ENCODE measurements around the gene ITGB3BP. TPM values are rescaled to one million over a fixed set of nuclear protein-coding genes. Genes with fewer than 3 reads are reported as not detected.

The ITGB3BP gene
- total and polyA plus RNA-seq, 2 of the 8 experiments (the other 6 are each of a cell fraction or from before 2014, with no cell fraction given) = 17.6 to 49.1 TPM

- Histone ChIP-seq H2BK15ac (ENCODE audit: low read length) (no peak overlapping the region), H3K23ac (ENCODE audit: insufficient read length) (no peak overlapping the region), H3K4ac (replicated peaks; ENCODE audit: insufficient read length, low read depth, low read length) (no peak overlapping the region), H2BK5ac (ENCODE audit: low read depth, low read length) (no peak overlapping the region), H2BK120ac (replicated peaks; ENCODE audit: low read depth, low read length) (no peak overlapping the region), H3K36me3 (ENCODE audit: control insufficient read depth in 2 of 4, insufficient read depth in 4 of 4, low read length in 3 of 4) (no peaks in the 10 kb centered on the region), H3K4me2 (ENCODE audit: insufficient read depth in 1 of 2, low read depth in 2 of 2, low read length in 2 of 2) (no peak overlapping the region), H3K27me3 (replicated peaks in 1 of 4; ENCODE audit: control insufficient read depth in 3 of 4, extremely low read depth in 1 of 4, insufficient read depth in 3 of 4, low read length in 3 of 4) (no peaks in the 10 kb centered on the region), H3K4me1 (replicated peaks in 1 of 4; ENCODE audit: control insufficient read depth in 3 of 4, insufficient read depth in 4 of 4, low read length in 3 of 4) (no peaks in the 10 kb centered on the region), H4K5ac (ENCODE audit: insufficient read length, low read depth, low read length) (no peak overlapping the region), H2AFZ (ENCODE audit: low read length) (no peak overlapping the region), H4K8ac (ENCODE audit: extremely low read depth, insufficient read depth, low read length) (no peak overlapping the region), H3K56ac (replicated peaks; ENCODE audit: insufficient read length, low read depth, low read length) (no peak overlapping the region), H3K27ac (ENCODE audit: low read depth, low read length) (no peak overlapping the region), H2BK12ac (ENCODE audit: low read depth, low read length) (no peak overlapping the region), H2BK20ac (ENCODE audit: low read length) (no peak overlapping the region), H3K4me3 (ENCODE audit: extremely low read depth in 1 of 4, insufficient read depth in 2 of 4, low read depth in 3 of 4, low read length in 4 of 4) (no peak overlapping the region), H3K14ac (ENCODE audit: insufficient read length) (no peak overlapping the region), H3K79me1 (ENCODE audit: low read depth, low read length) (no peaks in the 10 kb centered on the region), H4K20me1 (replicated peaks in 1 of 2; ENCODE audit: control insufficient read depth in 1 of 2, insufficient read depth in 2 of 2, low read length in 2 of 2) (no peaks in the 10 kb centered on the region), H3K23me2 (ENCODE audit: low read depth, low read length) (no peaks in the 10 kb centered on the region), H3K9ac (replicated peaks in 1 of 4; ENCODE audit: extremely low read depth in 1 of 4, low read depth in 3 of 4, low read length in 3 of 4) (no peak overlapping the region), H2AK5ac (ENCODE audit: low read depth, low read length) (no peak overlapping the region), H4K91ac (replicated peaks; ENCODE audit: insufficient read length, low read length) (no peak overlapping the region), H3K18ac (ENCODE audit: extremely low read depth, low read length) (no peak overlapping the region), H3K79me2 (ENCODE audit: control insufficient read depth in 1 of 2, insufficient read depth in 2 of 2, low read length in 2 of 2) (no peaks in the 10 kb centered on the region), H3K9me3 (ENCODE audit: insufficient read depth in 2 of 2, low read depth in 1 of 2, low read length in 1 of 2) (no peaks in the 10 kb centered on the region)
- peak; percentile 32 to 40 for TF ChIP-seq RAD21 (IDR thresholded peaks at IDR 0.05 in 1 of 2, conservative IDR thresholded peaks at IDR 0.05 in 1 of 2; ENCODE audit: low read depth in 2 of 2, low read length in 2 of 2)
- no peak for TF ChIP-seq POLR2AphosphoS5 (IDR thresholded peaks at IDR 0.05; ENCODE audit: low read depth, low read length)
- no peak for TF ChIP-seq SIN3A (conservative IDR thresholded peaks at IDR 0.05 in 1 of 2, IDR thresholded peaks at IDR 0.05 in 1 of 2; ENCODE audit: low read depth in 1 of 2, low read length in 2 of 2)
- TF ChIP-seq CTCF (IDR thresholded peaks at IDR 0.05; ENCODE audit: control extremely low read depth in 1 of 3, insufficient read depth in 1 of 3, low read depth in 1 of 3, low read length in 3 of 3) = peak in 2 of 3 experiments; percentile 7 to 27; a peak in 2 of 4 replicates
- TF ChIP-seq RNF2 (IDR thresholded peaks at IDR 0.05; ENCODE audit: borderline replicate concordance, low read depth, low read length, missing control alignments, poor library complexity, severe bottlenecking) = no peak
- TF ChIP-seq MAX (IDR thresholded peaks at IDR 0.05) = no peak
- no peak for TF ChIP-seq ATF3 (IDR thresholded peaks at IDR 0.05; ENCODE audit: insufficient read depth, low read depth, low read length)
- no peak for DNase-seq (ENCODE audit: low read depth in 1 of 2, low spot score in 2 of 2)
- FAIRE-seq = no peak
- ChIA-PET CTCF (ENCODE audit: partially characterized antibody) (interaction anchor here (0.7 to 1.8 kb wide), 4 partner anchors 111 to 431 kb away, joined by 3 to 4 read pairs (median 3); no protein-coding TSS in a partner anchor), POLR2A (ENCODE audit: partially characterized antibody) (interaction anchor here (0.8 kb wide), 1 partner anchor 482 kb away, joined by 4 read pairs; no protein-coding TSS in a partner anchor)
Observed at GRCh38 chr1:63454269-63454668, 68.8 kb downstream of the ITGB3BP start.

All from H1 (cell line).